ENCODE data around the gene HOPX.

The HOPX gene

GRCh38 chr4:56657818-56658217, 23.3 kb downstream of the HOPX start:
- no peak overlapping the region for H3K4me3 ChIP-seq (ENCODE audit: low read length)
- no peak for DNase-seq (ENCODE audit: low read depth, low spot score)

- DNase-seq (ENCODE audit: low read depth, low spot score): no peak
- H3K4me3 ChIP-seq (ENCODE audit: low read length): no peak overlapping the region
Observed at GRCh38 chr4:56657128-56657527, 24.0 kb downstream of the HOPX start.

- H3K4me3 ChIP-seq (ENCODE audit: low read length): no peak overlapping the region
- DNase-seq (ENCODE audit: low read depth, low spot score): no peak
Observed at GRCh38 chr4:56656346-56656643, 24.8 kb downstream of the HOPX start.

GRCh38 chr4:56655627-56656345, 25.3 kb downstream of the HOPX start:
- DNase-seq (ENCODE audit: low read depth, low spot score): no peak
- H3K4me3 ChIP-seq (ENCODE audit: low read length): no peak overlapping the region

- no peak for DNase-seq (ENCODE audit: low read depth, low spot score)
- H3K4me3 ChIP-seq (ENCODE audit: low read length): no peak overlapping the region
Observed at GRCh38 chr4:56655209-56655626, 25.9 kb downstream of the HOPX start.

GRCh38 chr4:56654238-56654632, 26.9 kb downstream of the HOPX start:
- no peak for DNase-seq (ENCODE audit: low read depth, low spot score)
- H3K4me3 ChIP-seq (ENCODE audit: low read length): no peak overlapping the region

GRCh38 chr4:56653461-56654237, 27.4 kb downstream of the HOPX start:
- DNase-seq (ENCODE audit: low read depth, low spot score): peak; percentile 41
- H3K4me3 ChIP-seq (ENCODE audit: low read length): no peak overlapping the region

- no peak for DNase-seq (ENCODE audit: low read depth, low spot score)
- no peak overlapping the region for H3K4me3 ChIP-seq (ENCODE audit: low read length)
Observed at GRCh38 chr4:56652196-56652595, 28.9 kb downstream of the HOPX start.

- DNase-seq (ENCODE audit: low read depth, low spot score): no peak
- no peak overlapping the region for H3K4me3 ChIP-seq (ENCODE audit: low read length)
Observed at GRCh38 chr4:56651056-56651350, 30.1 kb downstream of the HOPX start.

GRCh38 chr4:56650262-56651055, 30.6 kb downstream of the HOPX start:
- DNase-seq (ENCODE audit: low read depth, low spot score): no peak
- no peak overlapping the region for H3K4me3 ChIP-seq (ENCODE audit: low read length)

GRCh38 chr4:56649445-56650261, 31.4 kb downstream of the HOPX start:
- H3K4me3 ChIP-seq (ENCODE audit: low read length): no peak overlapping the region
- DNase-seq (ENCODE audit: low read depth, low spot score): no peak

GRCh38 chr4:56648824-56649151, 32.3 kb downstream of the HOPX start:
- no peak overlapping the region for H3K4me3 ChIP-seq (ENCODE audit: low read length)
- DNase-seq (ENCODE audit: low read depth, low spot score): no peak

- no peak for DNase-seq (ENCODE audit: low read depth, low spot score)
- no peak overlapping the region for H3K4me3 ChIP-seq (ENCODE audit: low read length)
Observed at GRCh38 chr4:56648021-56648823, 32.9 kb downstream of the HOPX start.

- no peak overlapping the region for H3K4me3 ChIP-seq (ENCODE audit: low read length)
- DNase-seq (ENCODE audit: low read depth, low spot score): no peak
Observed at GRCh38 chr4:56646341-56646740, 34.8 kb downstream of the HOPX start.

- H3K4me3 ChIP-seq (ENCODE audit: low read length): no peak overlapping the region
Observed at GRCh38 chr4:56643596-56643995, 37.5 kb downstream of the HOPX start.

GRCh38 chr4:56641494-56642051, 39.5 kb downstream of the HOPX start:
- no peak for DNase-seq (ENCODE audit: low read depth, low spot score)

More at GRCh38 chr4:56643596-56643995, 37.5 kb downstream of the HOPX start:
- DNase-seq (ENCODE audit: low read depth, low spot score): no peak

GRCh38 chr4:56640621-56641493, 40.2 kb downstream of the HOPX start:
- no peak for DNase-seq (ENCODE audit: low read depth, low spot score)
- H3K4me3 ChIP-seq (ENCODE audit: low read length): no peak overlapping the region

More at GRCh38 chr4:56641494-56642051, 39.5 kb downstream of the HOPX start:
- H3K4me3 ChIP-seq (ENCODE audit: low read length): no peak overlapping the region

GRCh38 chr4:56637791-56638190, 43.3 kb downstream of the HOPX start:
- DNase-seq (ENCODE audit: low read depth, low spot score): no peak
- no peak overlapping the region for H3K4me3 ChIP-seq (ENCODE audit: low read length)
